ENCODE measurements around the gene IRF7. TPM values are rescaled to one million over a fixed set of nuclear protein-coding genes. Genes with fewer than 3 reads are reported as not detected.

Gene IRF7
- polyA plus RNA-seq, 3 donors, result 20.7 to 49.3 (median 22.1) TPM

GRCh38 chr11:643849-644738 is 28.3 kb upstream of the IRF7 start:
- 86 to 90% (median 90%) methylated on average over 49 to 50 of the region's 50 CpGs for WGBS, 3 donors
- H3K27ac ChIP-seq (ENCODE audit: low read depth, low read length), result no peak overlapping the region

DNA sequence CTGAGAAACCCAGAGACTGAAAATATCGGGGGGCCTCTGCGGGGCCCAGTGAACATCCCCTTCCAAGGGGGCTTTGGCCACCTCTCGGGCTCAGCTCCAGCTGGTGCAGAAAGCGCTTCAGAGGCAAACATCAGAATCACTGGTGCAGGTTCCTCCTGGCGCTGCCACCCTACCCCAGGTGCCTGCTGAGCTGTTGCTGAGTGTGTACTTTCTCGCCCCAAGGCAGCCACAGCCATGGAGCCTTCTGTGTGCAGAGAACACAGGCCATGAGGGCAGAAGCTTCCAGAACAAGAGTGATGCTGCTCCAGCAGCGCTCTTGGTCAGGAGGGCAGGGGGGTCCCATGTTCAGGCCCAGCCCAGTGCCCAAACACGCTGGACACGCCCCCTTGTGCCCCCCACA is 27.6 kb upstream of the IRF7 start:
- no peak overlapping the region for H3K27ac ChIP-seq (ENCODE audit: low read depth, low read length)
- 90 to 94% (median 94%) methylated on average over 9 of the region's 9 CpGs for WGBS, 3 donors

DNA sequence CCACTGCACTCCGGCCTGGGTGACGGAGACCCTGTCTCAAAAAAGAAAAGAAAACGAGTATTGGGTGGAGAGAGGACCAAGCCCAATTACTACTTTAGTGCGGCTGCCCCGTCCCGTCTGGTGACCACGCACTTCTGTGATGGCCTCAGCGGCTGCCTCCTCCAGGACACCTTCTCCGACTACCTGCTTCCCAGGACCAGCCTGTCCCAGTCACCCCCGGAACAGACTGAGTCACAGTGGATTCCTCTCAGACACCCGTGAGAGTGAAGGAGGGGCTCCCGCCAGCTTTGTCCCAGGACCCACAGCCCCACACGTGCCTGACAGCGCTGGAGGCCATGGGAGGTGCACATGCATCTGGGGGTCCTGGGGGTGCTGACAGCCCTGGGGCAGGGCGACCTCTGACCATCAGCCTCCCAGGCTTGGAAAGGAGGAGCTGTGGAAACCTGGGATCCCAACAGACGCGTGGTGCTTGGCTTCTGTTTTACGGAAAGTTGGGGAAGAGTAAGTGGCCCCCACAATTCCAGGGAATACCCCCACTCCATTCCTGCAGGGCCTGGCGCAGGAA is 26.1 kb upstream of the IRF7 start:
- WGBS, 3 donors, result 93 to 95% (median 94%) methylated on average over 19 of the region's 19 CpGs
- no peak overlapping the region for H3K27ac ChIP-seq (ENCODE audit: low read depth, low read length)

DNA sequence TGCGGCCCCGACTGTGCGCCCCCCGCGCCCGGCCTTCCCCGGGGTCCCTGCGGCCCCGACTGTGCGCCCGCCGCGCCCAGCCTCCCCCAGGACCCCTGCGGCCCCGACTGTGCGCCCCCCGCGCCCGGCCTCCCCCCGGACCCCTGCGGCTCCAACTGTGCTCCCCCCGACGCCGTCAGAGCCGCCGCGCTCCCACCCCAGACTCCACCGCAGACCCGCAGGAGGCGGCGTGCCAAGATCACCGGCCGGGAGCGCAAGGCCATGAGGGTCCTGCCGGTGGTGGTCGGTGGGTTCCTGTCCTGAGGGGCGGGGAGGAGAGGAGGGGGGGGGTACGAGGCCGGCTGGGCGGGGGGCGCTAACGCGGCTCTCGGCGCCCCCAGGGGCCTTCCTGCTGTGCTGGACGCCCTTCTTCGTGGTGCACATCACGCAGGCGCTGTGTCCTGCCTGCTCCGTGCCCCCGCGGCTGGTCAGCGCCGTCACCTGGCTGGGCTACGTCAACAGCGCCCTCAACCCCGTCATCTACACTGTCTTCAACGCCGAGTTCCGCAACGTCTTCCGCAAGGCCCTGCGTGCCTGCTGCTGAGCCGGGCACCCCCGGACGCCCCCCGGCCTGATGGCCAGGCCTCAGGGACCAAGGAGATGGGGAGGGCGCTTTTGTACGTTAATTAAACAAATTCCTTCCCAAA is 24.4 kb upstream of the IRF7 start:
- WGBS, 3 donors, result 20 to 57% (median 28%) methylated on average over 33 to 68 of the region's 69 CpGs
- H3K27ac ChIP-seq (ENCODE audit: low read depth, low read length), result no peak overlapping the region

DNA sequence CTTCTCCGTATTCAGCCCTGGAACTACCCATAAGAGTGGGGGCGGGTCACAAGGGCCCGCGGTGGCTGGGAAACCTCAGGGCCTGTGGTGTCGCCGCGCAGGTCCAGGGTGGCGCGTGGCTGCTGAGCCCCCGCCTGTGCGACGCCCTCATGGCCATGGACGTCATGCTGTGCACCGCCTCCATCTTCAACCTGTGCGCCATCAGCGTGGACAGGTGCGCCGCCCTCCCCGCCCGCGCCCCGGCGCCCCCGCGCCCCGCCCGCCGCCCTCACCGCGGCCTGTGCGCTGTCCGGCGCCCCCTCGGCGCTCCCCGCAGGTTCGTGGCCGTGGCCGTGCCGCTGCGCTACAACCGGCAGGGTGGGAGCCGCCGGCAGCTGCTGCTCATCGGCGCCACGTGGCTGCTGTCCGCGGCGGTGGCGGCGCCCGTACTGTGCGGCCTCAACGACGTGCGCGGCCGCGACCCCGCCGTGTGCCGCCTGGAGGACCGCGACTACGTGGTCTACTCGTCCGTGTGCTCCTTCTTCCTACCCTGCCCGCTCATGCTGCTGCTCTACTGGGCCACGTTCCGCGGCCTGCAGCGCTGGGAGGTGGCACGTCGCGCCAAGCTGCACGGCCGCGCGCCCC is 23.7 kb upstream of the IRF7 start:
- no peak overlapping the region for H3K27ac ChIP-seq (ENCODE audit: low read depth, low read length)
- 4 to 30% (median 12%) methylated on average over 34 to 80 of the region's 80 CpGs for WGBS, 3 donors

GRCh38 chr11:638631-639331 is 23.0 kb upstream of the IRF7 start:
- 56 to 66% (median 58%) methylated on average over 28 of the region's 28 CpGs for WGBS, 3 donors
- H3K27ac ChIP-seq (ENCODE audit: low read depth, low read length), result no peak overlapping the region

- 40 to 48% (median 42%) methylated on average over 54 to 55 of the region's 55 CpGs for WGBS, 3 donors
These were observed 22.1 kb upstream of the IRF7 start for GRCh38 chr11:637593-638521.

DNA sequence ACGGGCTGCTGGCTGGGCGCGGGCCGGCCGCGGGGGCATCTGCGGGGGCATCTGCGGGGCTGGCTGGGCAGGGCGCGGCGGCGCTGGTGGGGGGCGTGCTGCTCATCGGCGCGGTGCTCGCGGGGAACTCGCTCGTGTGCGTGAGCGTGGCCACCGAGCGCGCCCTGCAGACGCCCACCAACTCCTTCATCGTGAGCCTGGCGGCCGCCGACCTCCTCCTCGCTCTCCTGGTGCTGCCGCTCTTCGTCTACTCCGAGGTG is 21.5 kb upstream of the IRF7 start:
- WGBS, 3 donors, result 2 to 8% (median 3%) methylated on average over 8 to 34 of the region's 34 CpGs
- H3K27ac ChIP-seq (ENCODE audit: low read depth, low read length), result no peak overlapping the region

More at GRCh38 chr11:637593-638521, 22.1 kb upstream of the IRF7 start:
- H3K27ac ChIP-seq (ENCODE audit: low read depth, low read length), result no peak overlapping the region

DNA sequence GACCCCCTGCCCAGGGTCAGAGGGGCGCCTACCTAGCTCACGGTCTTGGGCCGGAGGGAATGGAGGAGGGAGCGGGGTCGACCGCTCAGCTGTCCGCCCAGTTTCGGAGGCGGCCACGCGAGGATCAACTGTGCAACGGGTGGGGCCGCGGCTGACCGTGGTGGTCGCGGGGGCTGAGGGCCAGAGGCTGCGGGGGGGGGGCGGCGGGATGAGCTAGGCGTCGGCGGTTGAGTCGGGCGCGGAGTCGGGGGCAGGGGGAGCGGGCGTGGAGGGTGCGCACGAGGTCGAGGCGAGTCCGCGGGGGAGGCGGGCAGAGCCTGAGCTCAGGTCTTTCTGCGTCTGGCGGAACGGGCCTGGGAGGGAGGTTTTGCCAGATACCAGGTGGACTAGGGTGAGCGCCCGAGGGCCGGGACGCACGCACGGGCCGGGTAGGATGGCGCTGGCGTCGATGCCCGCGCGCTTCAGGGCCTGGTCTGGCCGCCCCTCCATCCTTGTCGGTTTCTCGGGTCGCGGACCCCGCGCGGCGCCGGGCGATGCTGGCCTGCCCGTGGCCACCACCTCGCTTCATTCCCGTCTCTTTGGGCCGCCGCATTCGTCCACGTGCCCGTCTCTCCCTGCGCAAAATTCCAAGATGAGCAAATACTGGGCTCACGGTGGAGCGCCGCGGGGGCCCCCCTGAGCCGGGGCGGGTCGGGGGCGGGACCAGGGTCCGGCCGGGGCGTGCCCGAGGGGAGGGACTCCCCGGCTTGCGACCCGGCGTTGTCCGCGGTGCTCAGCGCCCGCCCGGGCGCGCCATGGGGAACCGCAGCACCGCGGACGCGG is 21.0 kb upstream of the IRF7 start, which contains the start of gene DRD4:
TSS of gene DRD4 (plus strand) at position 759 of the 822 bp plus-strand sequence. CDS start at position 795, 36 bp downstream.
- no peak within 1 kb of the TSS for H3K27ac ChIP-seq (ENCODE audit: low read depth, low read length)
- whole genome bisulfite sequencing, 3 donors, result 13 to 16% (median 15%) methylated on average over 85 to 100 of the region's 100 CpGs

DNA sequence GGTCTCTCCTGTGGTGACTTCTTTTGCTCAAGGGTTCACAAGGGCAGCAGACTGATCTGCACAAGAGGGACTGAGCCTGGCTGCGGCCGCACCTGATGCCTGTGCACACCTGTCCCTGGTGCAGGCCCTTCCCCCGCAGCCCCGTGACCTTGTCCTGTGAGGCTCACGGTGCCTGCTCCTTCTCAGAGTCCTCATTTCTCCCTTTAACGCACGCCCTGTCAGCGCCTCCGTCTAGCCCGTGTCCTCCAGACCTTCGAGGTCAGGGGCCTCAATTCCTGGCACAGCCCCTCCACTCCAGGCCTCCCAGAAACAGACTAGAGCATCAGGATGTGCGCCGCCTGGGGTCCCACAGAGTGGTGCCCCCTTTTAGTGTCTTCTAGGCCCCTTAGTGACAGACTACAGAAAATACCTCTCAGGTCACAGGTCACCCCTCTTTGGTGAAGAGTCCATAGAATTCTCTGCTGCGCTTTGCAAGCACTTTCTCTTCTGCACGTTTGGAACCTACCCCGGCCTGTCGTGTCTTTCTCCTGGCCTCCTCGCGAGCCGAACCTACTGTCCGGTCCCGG is 20.3 kb upstream of the IRF7 start:
- H3K27ac ChIP-seq (ENCODE audit: low read depth, low read length), result no peak overlapping the region
- 59 to 76% (median 74%) methylated on average over 22 of the region's 22 CpGs for WGBS, 3 donors

DNA sequence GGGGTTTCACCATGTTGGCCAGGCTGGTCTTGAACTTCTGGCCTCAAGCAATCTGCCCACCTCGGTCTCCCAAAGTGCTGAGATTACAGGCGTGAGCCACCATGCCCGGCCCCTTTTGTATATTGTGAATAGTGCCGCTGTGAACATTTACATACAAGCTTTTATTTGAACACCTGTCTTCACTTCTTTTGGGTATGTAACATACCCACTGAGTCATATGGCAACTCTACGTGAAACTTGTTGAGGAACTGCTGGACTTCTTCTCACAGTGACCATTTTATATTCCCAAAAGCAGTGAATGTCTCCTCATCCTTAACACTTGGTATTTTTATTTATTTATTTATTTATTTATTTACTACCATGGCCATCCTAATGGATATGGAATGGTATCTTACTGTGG is 15.1 kb upstream of the IRF7 start:
- 74 to 97% (median 93%) methylated on average over 5 of the region's 5 CpGs for WGBS, 3 donors
- no peak overlapping the region for H3K27ac ChIP-seq (ENCODE audit: low read depth, low read length)

- 44 to 56% (median 44%) methylated on average over 10 of the region's 10 CpGs for WGBS, 3 donors
- H3K27ac ChIP-seq (ENCODE audit: low read depth, low read length), result no peak overlapping the region
These were observed 13.5 kb upstream of the IRF7 start for GRCh38 chr11:629237-629583.

DNA sequence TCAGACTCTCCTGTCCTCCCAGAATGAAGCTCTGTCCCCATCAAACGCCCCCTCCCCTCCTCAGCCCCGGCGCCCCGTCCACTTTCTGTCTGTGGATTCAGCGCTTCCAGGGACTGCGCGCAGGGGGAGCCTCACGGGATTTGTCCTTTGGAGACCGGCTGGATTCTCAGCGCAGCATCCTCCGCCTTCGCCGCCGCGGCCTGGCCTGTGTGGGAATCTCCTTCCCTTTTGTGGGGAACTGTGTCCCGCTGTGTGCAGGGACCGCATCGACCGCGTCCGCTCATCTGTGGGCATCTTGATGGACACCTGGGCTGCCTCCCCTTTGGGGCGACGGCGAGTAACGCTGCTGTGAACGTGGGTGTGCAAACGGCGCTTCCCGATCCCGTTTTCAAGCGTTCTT is 12.3 kb upstream of the IRF7 start:
- WGBS, 3 donors, result 91 to 95% (median 94%) methylated on average over 31 of the region's 31 CpGs
- no peak overlapping the region for H3K27ac ChIP-seq (ENCODE audit: low read depth, low read length)

DNA sequence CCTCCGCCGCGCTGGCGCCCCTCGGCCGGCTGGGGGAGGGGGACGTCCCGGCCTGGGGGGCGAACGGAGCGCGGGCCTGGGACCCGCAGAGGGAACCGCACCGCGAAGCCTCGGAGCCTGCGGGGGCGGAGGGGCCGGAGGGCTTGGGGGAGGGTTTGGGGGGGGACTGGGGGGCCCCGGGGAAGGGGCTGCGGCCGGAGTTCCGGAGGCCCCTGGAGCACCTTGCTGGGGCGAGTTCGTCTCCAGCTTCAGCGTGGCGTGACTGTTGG is 11.5 kb upstream of the IRF7 start:
- no peak overlapping the region for H3K27ac ChIP-seq (ENCODE audit: low read depth, low read length)
- 18 to 38% (median 25%) methylated on average over 7 to 28 of the region's 28 CpGs for WGBS, 3 donors

GRCh38 chr11:626475-627307 is 10.9 kb upstream of the IRF7 start, which contains the start of gene SCT:
Gene SCT, minus strand, starts transcription at chr11:627181. Its CDS starts 38 bp downstream, at chr11:627143.
- no peak within 1 kb of the TSS for H3K27ac ChIP-seq (ENCODE audit: low read depth, low read length)
- WGBS, 3 donors, result 10 to 20% (median 10%) methylated on average over 34 to 71 of the region's 72 CpGs

Measured in adipose tissue (tissue), 3 donors.